GM12801 (cell line): ENCODE data around the gene CRLF1.

Experiments used
- CTCF ChIP-seq: IDR thresholded peaks from one replicate; pipeline ENCODE4 v1.5.1; 2011; ENCODE audit warnings: control low read depth; ENCODE audit not compliant: insufficient read length; ENCODE audit errors: extremely low read depth

The CRLF1 gene, protein sequence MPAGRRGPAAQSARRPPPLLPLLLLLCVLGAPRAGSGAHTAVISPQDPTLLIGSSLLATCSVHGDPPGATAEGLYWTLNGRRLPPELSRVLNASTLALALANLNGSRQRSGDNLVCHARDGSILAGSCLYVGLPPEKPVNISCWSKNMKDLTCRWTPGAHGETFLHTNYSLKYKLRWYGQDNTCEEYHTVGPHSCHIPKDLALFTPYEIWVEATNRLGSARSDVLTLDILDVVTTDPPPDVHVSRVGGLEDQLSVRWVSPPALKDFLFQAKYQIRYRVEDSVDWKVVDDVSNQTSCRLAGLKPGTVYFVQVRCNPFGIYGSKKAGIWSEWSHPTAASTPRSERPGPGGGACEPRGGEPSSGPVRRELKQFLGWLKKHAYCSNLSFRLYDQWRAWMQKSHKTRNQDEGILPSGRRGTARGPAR

DNA sequence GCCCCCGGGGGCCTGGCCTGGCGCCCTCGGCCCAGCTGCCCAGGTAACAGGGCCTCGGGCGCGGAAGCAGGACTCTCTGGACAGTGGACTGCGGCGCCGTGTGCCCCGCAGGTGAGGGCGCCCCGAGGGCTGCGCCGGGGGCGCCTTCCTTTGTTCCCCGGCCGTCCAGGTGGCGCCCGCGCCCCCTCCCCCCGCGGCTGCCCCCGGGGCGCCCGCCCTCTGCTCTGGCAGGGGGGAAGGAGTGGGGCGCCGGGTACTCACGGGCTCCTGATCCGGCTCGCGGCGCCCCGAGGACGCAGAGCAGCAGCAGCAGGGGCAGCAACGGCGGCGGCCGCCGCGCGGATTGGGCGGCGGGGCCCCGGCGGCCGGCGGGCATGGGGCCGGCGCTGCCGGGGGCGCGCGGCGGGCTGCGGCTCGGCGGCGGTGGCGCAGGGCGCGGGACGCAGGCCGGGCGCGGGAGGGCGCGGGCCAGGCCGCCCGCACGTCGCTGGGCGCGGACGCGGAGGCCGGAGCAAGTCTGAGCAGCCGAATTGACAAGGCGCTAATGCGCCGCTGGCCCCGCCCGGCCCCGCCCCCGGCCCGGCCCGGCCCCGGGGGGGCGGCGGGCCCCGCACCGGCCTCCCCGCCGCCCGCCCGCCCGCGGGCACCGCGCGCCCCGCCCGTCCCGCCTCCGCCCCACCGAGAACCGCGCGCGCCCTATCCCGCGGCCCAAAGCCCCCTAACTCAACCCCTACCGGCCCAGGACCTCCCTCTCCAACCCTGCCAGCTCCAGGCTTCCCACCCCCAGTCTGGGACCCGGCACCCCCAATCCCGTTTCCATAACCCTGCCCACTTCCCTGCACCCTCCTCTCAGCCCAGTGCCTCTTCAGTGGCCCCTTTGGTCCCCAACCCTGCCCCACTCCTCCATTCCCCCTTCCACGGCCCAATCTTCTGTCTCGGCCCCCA lies at the start of gene CRLF1:
TSS of gene CRLF1 (minus strand) at position 519 of the 945 bp plus-strand sequence. CDS start at position 376, 143 bp downstream.
- TF ChIP-seq CTCF: no peak

DNA sequence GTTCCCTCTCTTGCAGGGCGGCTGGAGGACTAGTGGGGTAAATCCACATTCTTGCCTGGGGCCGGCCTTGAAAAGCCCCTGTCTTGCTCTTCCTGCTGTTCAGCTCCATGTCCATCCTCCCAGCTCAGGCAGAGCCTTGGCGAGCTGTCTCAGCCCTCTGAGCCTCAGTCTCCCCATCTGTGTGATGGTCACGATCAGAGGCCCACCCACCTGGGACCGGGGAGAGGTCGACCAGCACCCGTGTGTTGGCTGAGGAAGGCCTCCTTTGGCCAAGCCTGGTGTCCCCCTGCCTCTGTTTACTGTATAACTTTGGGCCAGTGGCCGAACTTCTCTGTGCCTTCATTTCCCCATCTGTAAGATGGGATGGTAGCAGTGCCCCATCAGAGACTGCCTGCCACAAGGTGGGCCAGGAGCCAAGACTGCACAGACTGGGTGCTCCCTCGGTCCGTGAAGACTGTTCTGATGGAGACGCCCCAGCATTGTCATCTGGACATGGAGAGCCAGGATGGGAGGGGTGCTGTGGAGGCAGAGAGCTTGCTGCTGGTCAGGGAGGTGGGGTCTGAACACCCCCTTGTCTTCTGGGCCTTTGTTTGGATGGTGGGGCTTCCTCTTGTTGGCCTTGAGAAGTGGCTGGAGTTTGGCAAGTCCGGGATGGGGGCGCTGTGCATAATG lies 48.7 kb upstream of the CRLF1 start:
- TF ChIP-seq CTCF: no peak

GRCh38 chr19:18654469-18654868 lies 47.9 kb upstream of the CRLF1 start:
- TF ChIP-seq CTCF: no peak

DNA sequence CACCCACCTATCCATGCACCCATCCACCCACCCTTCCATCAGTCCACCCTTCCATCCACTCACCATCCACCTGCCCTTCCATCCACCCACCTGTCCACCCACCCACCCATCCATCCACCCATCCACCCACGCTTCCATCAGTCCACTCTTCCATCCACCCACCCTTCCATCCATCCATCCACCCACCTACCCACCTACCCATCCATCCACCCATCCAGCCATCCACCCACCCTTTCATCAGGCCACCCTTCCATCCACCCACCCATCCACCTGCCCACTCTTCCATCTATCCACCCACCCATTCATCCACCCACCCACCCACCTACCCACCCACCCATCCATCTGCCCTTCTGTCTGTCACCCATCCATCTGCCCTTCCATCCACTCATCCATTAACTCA lies 47.3 kb upstream of the CRLF1 start:
- TF ChIP-seq CTCF: no peak

DNA sequence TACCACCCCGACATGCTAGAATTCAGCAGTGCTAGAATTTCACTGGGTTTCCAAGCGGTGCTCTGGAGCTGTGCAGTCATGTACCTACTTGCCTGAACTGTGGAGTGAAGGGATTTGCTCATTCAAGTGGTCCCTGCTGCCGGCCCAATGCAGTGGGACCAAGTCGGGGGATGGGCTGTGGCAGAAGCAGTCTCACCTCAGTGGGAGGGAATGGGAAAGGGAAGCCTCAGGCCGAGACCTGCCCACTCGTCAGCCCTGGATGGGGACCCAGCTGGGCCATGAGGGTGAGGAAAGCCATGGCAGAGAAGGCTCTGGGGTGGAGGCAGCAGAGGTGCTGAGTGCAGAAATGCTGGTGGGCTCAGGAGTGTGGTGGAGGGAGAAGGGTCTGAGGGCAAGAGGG lies 45.1 kb upstream of the CRLF1 start:
- no peak for TF ChIP-seq CTCF

DNA sequence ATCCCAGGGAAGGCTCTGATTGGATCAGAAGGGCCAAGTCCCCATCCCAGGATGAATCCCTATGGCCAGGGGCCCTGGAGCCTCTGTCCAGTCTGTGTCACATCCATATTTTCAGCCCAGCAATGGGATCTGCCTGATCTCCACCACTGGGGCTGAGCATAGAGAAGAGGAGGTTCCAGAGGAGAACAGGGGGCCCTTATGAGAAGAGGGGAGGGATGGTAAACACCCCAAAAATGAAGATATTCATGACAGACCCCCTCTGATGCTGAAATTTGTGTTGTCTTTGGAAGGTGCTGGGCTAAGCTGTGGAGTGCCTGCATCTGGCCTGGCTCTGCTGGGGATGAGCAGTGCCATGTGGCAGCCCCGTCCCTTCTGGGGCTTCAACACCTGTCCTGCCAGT lies 44.7 kb upstream of the CRLF1 start:
- no peak for TF ChIP-seq CTCF
